Mucosa of stomach (tissue), 1 donor: Measurements from ENCODE around the gene DEFB131B.
"Not testable (repeated sequence)": the region's sequence is repeated elsewhere in the genome, so short reads cannot be mapped to it uniquely, and the experiment has no call there.

Source experiments
- H3K27me3 ChIP-seq: one replicate; pipeline ENCODE4 v1.7.0; 2013; ENCODE audit warnings: mild to moderate bottlenecking, low read length; ENCODE audit not compliant: control insufficient read depth, insufficient read depth
- H3K36me3 ChIP-seq: one replicate; pipeline ENCODE4 v1.7.0; 2013; ENCODE audit warnings: low read length; ENCODE audit not compliant: control insufficient read depth, insufficient read depth
- H3K4me1 ChIP-seq: one replicate; pipeline ENCODE4 v1.7.0; 2013; ENCODE audit warnings: mild to moderate bottlenecking, low read length; ENCODE audit not compliant: control insufficient read depth, insufficient read depth
- H3K4me3 ChIP-seq: one replicate; pipeline ENCODE4 v1.7.0; 2013; ENCODE audit warnings: low read length
- H3K9ac ChIP-seq: one replicate; pipeline ENCODE4 v1.7.0; 2013; ENCODE audit warnings: mild to moderate bottlenecking, low read length, moderate library complexity
- H3K9me3 ChIP-seq: one replicate; pipeline ENCODE4 v1.7.0; 2013; ENCODE audit warnings: mild to moderate bottlenecking, low read length, moderate library complexity; ENCODE audit not compliant: control insufficient read depth
- donor health status: Pancreatic carcinoma.

Gene DEFB131B, protein sequence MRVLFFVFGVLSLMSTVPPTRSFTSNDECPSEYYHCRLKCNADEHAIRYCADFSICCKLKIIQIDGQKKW

GRCh38 chr11:71878059-71878458 is at the start of gene DEFB131B:
Gene DEFB131B, plus strand, starts transcription at chr11:71878453. Its CDS starts 0 bp downstream, at chr11:71878453.
- not testable (repeated sequence) for H3K4me1 ChIP-seq, H3K9me3 ChIP-seq, H3K36me3 ChIP-seq, H3K27me3 ChIP-seq, H3K4me3 ChIP-seq, H3K9ac ChIP-seq

- not testable (repeated sequence) for H3K4me3 ChIP-seq, H3K4me1 ChIP-seq, H3K36me3 ChIP-seq, H3K27me3 ChIP-seq, H3K9me3 ChIP-seq, H3K9ac ChIP-seq
These were observed 49.0 kb upstream of the DEFB131B start for GRCh38 chr11:71829247-71829646.

GRCh38 chr11:71829686-71830085 is 48.6 kb upstream of the DEFB131B start:
- H3K9me3 ChIP-seq, H3K36me3 ChIP-seq, H3K4me3 ChIP-seq, H3K27me3 ChIP-seq, H3K4me1 ChIP-seq, H3K9ac ChIP-seq: not testable (repeated sequence)

DNA sequence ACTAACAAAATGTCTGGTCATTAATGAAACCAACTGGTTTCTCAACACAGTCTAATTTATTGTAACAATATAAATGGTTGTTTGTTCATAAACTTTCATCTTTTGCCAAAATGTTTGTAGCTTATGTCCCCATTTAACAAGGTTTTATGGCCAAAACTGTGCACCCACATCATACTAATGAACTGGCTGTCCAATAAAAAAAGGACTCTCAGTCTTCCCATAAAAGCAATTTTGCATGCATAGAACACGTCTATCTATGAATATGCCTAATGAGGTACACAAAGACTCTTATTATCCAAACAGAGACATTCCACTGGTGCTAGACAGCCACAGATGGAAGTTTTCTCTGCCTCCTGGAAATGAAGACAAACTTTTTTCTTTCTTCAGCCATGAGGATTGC is 45.4 kb upstream of the DEFB131B start, which contains the start of gene DEFB108B:
Gene DEFB108B (plus strand): TSS at position 390 of the 400 bp plus-strand sequence. CDS start 0 bp downstream, at position 390.
- H3K9me3 ChIP-seq, H3K36me3 ChIP-seq, H3K27me3 ChIP-seq, H3K4me1 ChIP-seq, H3K9ac ChIP-seq, H3K4me3 ChIP-seq: not testable (repeated sequence)

DNA sequence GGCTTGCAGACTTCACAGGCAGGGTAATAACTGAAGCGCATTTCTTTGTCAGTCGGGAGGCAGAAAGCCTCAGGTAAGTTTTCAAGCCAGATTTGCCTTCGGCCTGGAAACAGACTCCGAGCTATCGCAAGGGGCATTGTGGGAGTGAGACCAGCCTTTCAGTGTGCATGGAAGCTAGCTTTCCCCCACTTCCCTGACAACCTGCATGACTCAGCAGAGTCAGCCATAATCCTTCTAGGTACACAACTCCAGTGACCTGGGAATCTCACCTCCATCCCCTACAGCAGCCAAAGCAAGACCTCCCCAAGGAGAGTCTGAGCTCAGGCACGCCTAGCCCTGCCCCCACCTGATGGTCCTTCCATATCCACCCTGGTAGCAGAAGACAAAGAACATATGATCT is 35.5 kb upstream of the DEFB131B start:
- not testable (repeated sequence) for H3K9me3 ChIP-seq, H3K9ac ChIP-seq, H3K4me1 ChIP-seq, H3K27me3 ChIP-seq, H3K4me3 ChIP-seq, H3K36me3 ChIP-seq

DNA sequence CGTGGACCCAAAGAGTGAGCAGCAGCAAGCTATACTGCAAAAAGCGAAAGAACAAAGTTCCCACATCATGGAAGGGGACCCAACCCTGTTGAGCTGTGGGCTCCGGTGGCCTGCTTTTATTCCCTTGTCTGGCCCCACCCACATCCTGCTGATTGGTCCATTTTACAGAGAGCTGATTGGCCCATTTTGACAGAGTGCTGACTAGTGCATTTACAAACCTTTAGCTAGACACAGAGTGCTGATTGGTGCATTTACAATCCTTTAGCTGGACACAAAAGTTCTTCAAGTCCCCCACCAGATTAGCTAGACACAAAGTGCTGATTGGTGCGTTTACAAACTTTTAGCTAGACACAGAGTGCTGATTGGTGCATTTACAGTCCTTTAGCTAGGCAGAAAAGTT is 34.9 kb upstream of the DEFB131B start:
- not testable (repeated sequence) for H3K27me3 ChIP-seq, H3K36me3 ChIP-seq, H3K9me3 ChIP-seq, H3K4me1 ChIP-seq, H3K4me3 ChIP-seq, H3K9ac ChIP-seq

- Histone ChIP-seq H3K4me3 (no peak overlapping the region), H3K36me3 (no peaks in the 10 kb centered on the region), H3K9me3 (no peaks in the 10 kb centered on the region), H3K4me1 (no peaks in the 10 kb centered on the region), H3K9ac (no peak overlapping the region), H3K27me3 (no peaks in the 10 kb centered on the region)
These were observed 34.4 kb upstream of the DEFB131B start for GRCh38 chr11:71843858-71844257.

GRCh38 chr11:71853895-71854294 is 24.4 kb upstream of the DEFB131B start:
- not testable (repeated sequence) for H3K27me3 ChIP-seq, H3K9me3 ChIP-seq, H3K4me1 ChIP-seq, H3K36me3 ChIP-seq, H3K4me3 ChIP-seq, H3K9ac ChIP-seq

DNA sequence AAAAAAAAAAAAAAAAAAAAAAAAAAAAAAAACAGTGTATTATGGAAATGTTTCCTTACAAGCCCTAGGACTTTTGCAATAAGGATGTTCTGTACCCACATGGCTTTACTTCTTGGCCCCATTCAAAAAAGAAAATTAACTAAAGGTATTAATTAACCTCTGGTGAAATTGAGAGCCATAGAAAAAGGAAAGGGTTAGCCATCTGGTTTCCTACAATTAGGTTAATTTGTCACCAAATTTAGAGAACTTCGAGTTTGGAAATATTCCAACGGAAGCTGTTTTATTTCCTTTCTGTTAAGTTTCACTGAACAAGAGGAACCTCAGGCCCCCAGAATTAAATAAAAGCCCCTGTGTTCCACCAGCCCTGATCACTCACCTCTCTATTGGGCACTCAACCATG is 22.4 kb upstream of the DEFB131B start:
- not testable (repeated sequence) for H3K36me3 ChIP-seq, H3K4me1 ChIP-seq, H3K27me3 ChIP-seq, H3K9me3 ChIP-seq, H3K4me3 ChIP-seq, H3K9ac ChIP-seq

- H3K4me1 ChIP-seq, H3K4me3 ChIP-seq, H3K9ac ChIP-seq, H3K36me3 ChIP-seq, H3K9me3 ChIP-seq, H3K27me3 ChIP-seq: not testable (repeated sequence)
These were observed 17.4 kb upstream of the DEFB131B start for GRCh38 chr11:71860835-71861234.

DNA sequence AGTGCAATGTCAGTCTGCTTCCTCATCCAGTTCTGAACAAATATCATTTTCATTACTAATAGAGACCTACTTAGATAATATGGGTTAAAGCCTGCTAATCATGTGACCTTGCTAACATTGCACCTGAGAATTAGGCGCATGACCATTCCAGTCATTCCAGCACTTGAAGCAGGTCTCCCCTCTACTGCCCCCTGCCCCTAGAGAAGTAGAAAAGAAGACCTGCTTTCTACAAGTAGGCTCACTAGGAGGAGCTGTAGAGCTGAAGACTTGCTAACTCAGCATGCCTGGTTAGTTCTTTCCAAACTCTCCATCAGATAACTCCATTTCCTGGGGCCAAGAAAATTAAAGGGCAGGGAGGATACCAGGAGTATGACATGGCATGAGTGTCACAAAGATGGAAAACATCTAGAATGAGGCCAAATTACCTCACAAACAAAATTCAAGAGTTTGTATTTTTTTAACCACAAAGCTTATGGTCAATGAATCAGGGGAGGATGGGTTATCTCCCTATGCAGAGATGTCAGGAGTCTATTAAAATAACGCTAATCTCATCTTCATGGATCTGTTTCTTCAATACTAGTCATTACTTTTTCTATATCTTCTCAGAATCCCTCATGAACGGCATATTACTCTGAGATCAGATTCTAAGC is 14.2 kb upstream of the DEFB131B start:
- H3K4me1 ChIP-seq, H3K27me3 ChIP-seq, H3K9ac ChIP-seq, H3K4me3 ChIP-seq, H3K9me3 ChIP-seq, H3K36me3 ChIP-seq: not testable (repeated sequence)

DNA sequence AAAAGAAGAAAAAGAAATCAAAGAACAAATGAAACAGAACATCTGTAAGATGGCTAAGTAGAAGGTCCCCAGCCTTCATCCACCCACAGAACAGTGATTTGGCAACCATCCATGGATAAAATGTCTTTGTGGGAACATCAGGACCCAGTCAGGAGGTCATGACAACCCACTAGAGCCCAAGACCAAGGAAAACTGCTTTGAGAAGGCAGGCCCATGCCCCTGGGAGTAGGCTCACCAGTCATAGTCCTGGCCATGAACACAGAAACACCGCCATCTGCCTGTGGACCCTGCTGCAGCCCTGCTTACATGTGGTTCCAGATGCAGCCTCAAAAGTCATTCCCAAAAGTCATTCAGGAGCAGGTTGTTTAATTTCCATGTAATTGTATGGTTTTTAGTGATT is 11.0 kb upstream of the DEFB131B start:
- H3K9ac ChIP-seq, H3K4me1 ChIP-seq, H3K9me3 ChIP-seq, H3K36me3 ChIP-seq, H3K4me3 ChIP-seq, H3K27me3 ChIP-seq: not testable (repeated sequence)

GRCh38 chr11:71869931-71870330 is 8.3 kb upstream of the DEFB131B start:
- not testable (repeated sequence) for H3K9me3 ChIP-seq, H3K27me3 ChIP-seq, H3K9ac ChIP-seq, H3K4me3 ChIP-seq, H3K4me1 ChIP-seq, H3K36me3 ChIP-seq
